NCI-H82 treated with DMSO at 0.1 percent for 48 hours (cell line): ENCODE measurements around the gene PRKAG2.

Experiments used
- DNase-seq: peaks from one replicate; lab custom pipeline; 2025; ENCODE audit not compliant: unreplicated experiment; lab: John Stamatoyannopoulos, UW

PRKAG2 gene

GRCh38 chr7:151866761-151867655 is 9.9 kb downstream of the PRKAG2 start:
- DNase-seq, result no peak

DNA sequence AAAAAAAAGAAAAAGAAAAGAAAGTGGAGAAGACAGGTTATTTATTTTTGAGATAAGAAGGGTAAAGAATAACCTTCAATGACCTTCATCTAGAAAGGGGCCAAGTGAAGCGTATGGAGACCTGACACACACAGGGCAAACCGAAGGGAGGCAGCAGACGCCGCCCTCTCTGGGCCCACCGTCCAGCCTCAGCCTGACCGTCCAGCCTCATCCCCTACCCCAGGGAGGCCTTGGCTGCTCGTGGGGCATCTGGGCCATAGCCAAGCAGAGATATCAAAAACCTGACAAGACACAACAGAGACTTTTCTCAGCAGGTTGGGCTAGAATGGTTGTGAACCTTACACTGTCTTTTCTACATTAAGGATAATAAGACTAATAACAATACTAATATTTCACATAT is 10.9 kb downstream of the PRKAG2 start:
- no peak for DNase-seq

GRCh38 chr7:151865070-151865670 is 11.7 kb downstream of the PRKAG2 start:
- no peak for DNase-seq

DNA sequence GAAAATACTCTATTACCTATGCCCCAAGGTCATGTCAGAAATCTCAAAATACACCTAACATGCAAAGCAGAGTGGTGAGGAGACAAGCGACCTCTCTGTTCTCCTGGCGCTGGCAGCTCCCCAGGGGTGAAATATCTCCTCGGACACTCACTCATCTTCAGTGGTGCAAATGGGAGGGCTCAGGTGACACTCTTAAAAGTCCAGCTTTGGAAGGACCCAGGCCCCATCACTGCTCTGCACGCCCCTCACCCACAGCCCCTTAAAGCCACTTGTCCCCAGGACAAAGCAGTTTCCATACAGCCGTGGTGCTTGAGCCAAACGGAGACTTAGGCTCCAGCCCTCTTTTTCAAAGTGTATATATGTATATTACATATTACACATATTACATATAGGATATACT is 12.4 kb downstream of the PRKAG2 start:
- DNase-seq, result no peak

DNA sequence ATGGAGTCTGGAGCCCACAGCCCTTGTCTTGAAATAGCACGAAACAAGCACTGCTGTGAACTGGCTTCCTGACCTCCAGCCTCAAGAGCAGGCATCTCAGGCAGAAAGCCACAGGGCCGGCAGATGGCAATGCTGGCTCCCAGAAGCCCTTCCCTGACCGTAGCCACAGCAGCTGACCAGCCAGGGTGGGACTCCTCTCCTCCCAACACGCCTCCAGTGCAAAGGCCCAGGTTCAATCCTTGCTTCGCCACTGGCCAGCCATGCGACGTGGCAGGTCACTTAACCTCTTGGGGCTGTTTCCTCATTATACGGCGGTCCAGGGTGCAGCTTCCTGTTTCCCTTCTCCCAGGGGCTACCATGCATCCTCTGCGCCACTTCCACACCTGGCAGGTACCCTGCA is 12.8 kb downstream of the PRKAG2 start:
- DNase-seq, result no peak

DNA sequence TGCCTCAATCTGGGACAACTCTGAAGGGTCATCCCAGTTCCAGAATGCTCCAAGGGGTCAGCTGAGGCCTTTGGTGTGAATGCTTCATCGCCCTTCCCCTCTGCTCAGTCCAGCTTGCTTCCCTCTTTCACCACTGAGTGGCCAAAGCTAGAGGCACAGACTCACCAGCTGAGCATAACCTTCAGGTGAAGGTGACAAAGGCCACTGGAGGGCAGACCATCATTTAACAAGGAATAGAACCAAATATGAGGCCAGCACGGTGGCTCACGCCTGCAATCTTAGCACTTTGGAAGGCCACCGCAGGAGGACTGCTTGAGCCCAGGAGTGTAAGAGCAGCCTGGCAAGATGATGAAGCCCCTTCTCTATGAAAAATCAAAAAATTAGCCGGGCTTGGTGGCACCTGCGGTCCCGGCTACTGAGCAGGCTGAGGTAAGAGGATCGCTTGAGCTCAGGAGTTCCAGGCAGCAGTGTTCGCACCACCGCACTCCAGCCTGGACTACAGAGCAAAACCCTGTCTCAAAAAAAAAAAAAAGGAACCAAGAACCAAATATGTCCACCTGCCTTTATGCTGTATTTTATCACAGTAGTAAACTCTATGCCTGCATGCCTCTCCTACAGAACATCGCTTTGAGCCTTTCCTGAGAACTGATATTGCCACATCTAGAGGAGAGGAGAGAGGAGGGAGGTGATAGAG is 13.4 kb downstream of the PRKAG2 start:
- no peak for DNase-seq

- no peak for DNase-seq
Observed at GRCh38 chr7:151862606-151863381, 14.1 kb downstream of the PRKAG2 start.

GRCh38 chr7:151861881-151862280 is 15.0 kb downstream of the PRKAG2 start:
- no peak for DNase-seq

- no peak for DNase-seq
Observed at GRCh38 chr7:151860771-151861170, 16.1 kb downstream of the PRKAG2 start.

GRCh38 chr7:151859948-151860685 is 16.8 kb downstream of the PRKAG2 start:
- DNase-seq, result no peak

GRCh38 chr7:151859111-151859947 is 17.6 kb downstream of the PRKAG2 start:
- no peak for DNase-seq

- no peak for DNase-seq
Observed at GRCh38 chr7:151858456-151858855, 18.5 kb downstream of the PRKAG2 start.

DNA sequence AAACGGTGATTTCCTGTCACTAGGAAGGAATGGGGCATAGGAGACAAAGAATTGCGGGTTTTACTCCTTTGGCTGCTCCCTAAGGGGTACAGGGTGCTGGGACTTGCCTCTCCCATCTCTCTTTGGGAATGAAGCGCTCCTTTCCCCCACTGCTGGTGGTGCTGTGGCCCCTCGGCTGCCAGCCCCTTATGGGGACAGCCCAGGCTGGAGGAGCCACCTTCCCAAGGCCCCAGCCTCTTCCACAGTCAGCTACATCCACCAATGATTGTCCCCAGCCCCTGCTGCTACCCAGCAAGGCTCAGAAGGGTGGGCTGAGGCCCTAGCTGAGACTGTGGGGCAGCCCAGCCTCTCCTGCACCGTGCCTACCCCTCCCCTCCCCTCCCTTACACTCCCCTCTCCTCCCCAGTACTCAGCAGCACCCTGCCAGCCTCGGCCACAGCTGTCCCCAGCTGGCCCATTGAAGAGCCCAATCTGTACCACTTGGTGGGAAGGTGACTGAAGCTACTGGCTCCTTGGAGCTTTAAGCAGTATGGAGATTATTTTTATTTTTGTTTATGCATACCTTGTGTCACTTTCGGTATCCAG is 19.0 kb downstream of the PRKAG2 start:
- no peak for DNase-seq

- no peak for DNase-seq
Observed at GRCh38 chr7:151857412-151857811, 19.5 kb downstream of the PRKAG2 start.

- no peak for DNase-seq
Observed at GRCh38 chr7:151856516-151856915, 20.4 kb downstream of the PRKAG2 start.

GRCh38 chr7:151856098-151856497 is 20.8 kb downstream of the PRKAG2 start:
- no peak for DNase-seq

GRCh38 chr7:151854720-151855071 is 22.2 kb downstream of the PRKAG2 start:
- no peak for DNase-seq

GRCh38 chr7:151853896-151854719 is 22.8 kb downstream of the PRKAG2 start:
- no peak for DNase-seq
